OCI-LY3 (cell line): ENCODE data around the gene ACOXL.

ENCODE experiments used
- H2AFZ ChIP-seq: fragments of 200-600, 300-600 bp; shearing (Covaris generic); 2 replicates; pipeline ENCODE4 v1.6.0; 2014; ENCODE audit warnings: antibody characterized with exemption, low read depth, low read length
- H3K27ac ChIP-seq: fragments of 200-600, 300-600 bp; sonication (generic); 2 replicates; pipeline ENCODE4 v1.5.1; 2014; ENCODE audit warnings: mild to moderate bottlenecking, low read length, moderate library complexity, mixed read lengths
- H3K27me3 ChIP-seq: fragments of 200-600, 300-600 bp; sonication (generic); 2 replicates; pipeline ENCODE4 v1.6.1; 2014; ENCODE audit warnings: low read depth, low read length, mixed read lengths
- H3K36me3 ChIP-seq: fragments of 200-600, 300-600 bp; sonication (generic); replicated peaks from 2 replicates; pipeline ENCODE3; 2014; ENCODE audit warnings: low read depth, low read length, mixed read lengths
- H3K4me1 ChIP-seq: fragments of 300-600, 200-600 bp; sonication (generic); 2 replicates; pipeline ENCODE4 v1.6.1; 2014; ENCODE audit warnings: low read length, mixed read lengths
- H3K4me2 ChIP-seq: fragments of 200-600, 300-600 bp; sonication (generic); 2 replicates; pipeline ENCODE4 v1.6.1; 2014; ENCODE audit warnings: low read length, mixed read lengths
- H3K4me3 ChIP-seq: fragments of 300-600, 200-600 bp; sonication (generic); 2 replicates; pipeline ENCODE4 v1.5.1; 2014; ENCODE audit warnings: antibody characterized with exemption, mild to moderate bottlenecking, low read length, moderate library complexity
- H3K79me2 ChIP-seq: fragments of 300-600, 200-600 bp; shearing (Covaris generic); 2 replicates; pipeline ENCODE4 v1.6.1; 2014; ENCODE audit warnings: mild to moderate bottlenecking, low read length, mixed read lengths
- H3K9ac ChIP-seq: fragments of 300-600, 200-600 bp; shearing (Covaris generic); 2 replicates; pipeline ENCODE4 v1.6.0; 2014; ENCODE audit warnings: mild to moderate bottlenecking, low read length, moderate library complexity
- H3K9me3 ChIP-seq: fragments of 200-600, 300-600 bp; shearing (Covaris generic); 2 replicates; pipeline ENCODE4 v1.6.1; 2014; ENCODE audit warnings: low read length, mixed read lengths; ENCODE audit not compliant: insufficient read depth
- H4K20me1 ChIP-seq: fragments of 200-600, 300-600 bp; sonication (generic); 2 replicates; pipeline ENCODE4 v1.6.1; 2016; ENCODE audit warnings: low read length, mixed read lengths; ENCODE audit not compliant: insufficient read depth
- CTCF ChIP-seq: fragments of 200-600, 300-600 bp; sonication (generic); IDR thresholded peaks from 2 replicates; pipeline ENCODE4 v1.5.1; 2014; ENCODE audit warnings: antibody characterized with exemption, low read length, low read depth
- EZH2phosphoT487 ChIP-seq: fragments of 200-600 bp; shearing (Covaris generic); IDR thresholded peaks from 2 replicates; pipeline ENCODE4 v1.6.1; 2018; ENCODE audit warnings: antibody characterized with exemption, mixed run types, low read depth

The ACOXL gene

DNA sequence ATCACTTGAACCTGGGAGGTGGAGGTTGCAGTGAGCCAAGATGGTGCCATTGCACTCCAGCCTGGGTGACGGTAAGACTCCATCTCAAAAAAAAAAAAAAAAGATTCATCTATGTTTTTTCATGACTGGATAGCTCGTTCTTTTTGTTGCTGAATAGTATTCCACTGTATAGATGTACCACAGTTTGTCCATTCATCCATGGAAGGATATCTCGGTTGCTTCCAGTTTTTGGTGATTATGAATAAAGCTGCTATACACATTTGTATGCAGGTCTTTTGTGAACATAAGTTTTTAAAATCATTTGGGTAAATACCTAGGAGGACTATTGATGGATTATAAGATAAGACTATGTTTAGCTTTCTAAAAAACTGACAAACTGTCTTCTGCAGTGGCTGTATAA, 90.8 kb downstream of the ACOXL start:
- Histone ChIP-seq H3K9ac (no peak overlapping the region), H3K79me2 (no peaks in the 10 kb centered on the region), H3K27me3 (peaks cover 66% of the 10 kb centered on the region), H3K36me3 (no peaks in the 10 kb centered on the region), H4K20me1 (peaks cover 11% of the 10 kb centered on the region; the same call in 1 of the 2 replicates), H3K4me3 (no peak overlapping the region), H3K27ac (no peak overlapping the region), H3K9me3 (no peaks in the 10 kb centered on the region), H3K4me2 (no peak overlapping the region), H3K4me1 (peaks cover 10% of the 10 kb centered on the region), H2AFZ (no peak overlapping the region)
- TF ChIP-seq EZH2phosphoT487 (no peak), CTCF (no peak)

GRCh38 chr2:110827511-110827910, 95.1 kb downstream of the ACOXL start:
- Histone ChIP-seq H3K36me3 (no peaks in the 10 kb centered on the region), H2AFZ (no peak overlapping the region), H3K27me3 (peaks cover 57% of the 10 kb centered on the region), H3K9me3 (no peaks in the 10 kb centered on the region), H3K27ac (no peak overlapping the region), H3K79me2 (no peaks in the 10 kb centered on the region), H4K20me1 (no peaks in the 10 kb centered on the region), H3K4me3 (no peak overlapping the region), H3K9ac (no peak overlapping the region), H3K4me2 (no peak overlapping the region), H3K4me1 (no peaks in the 10 kb centered on the region)
- TF ChIP-seq EZH2phosphoT487 (no peak), CTCF (no peak)

GRCh38 chr2:110828330-110828729, 96.0 kb downstream of the ACOXL start:
- H3K79me2 ChIP-seq, result no peaks in the 10 kb centered on the region
- H3K4me1 ChIP-seq, result no peaks in the 10 kb centered on the region
- H3K36me3 ChIP-seq, result no peaks in the 10 kb centered on the region
- H3K27me3 ChIP-seq, result peaks cover 57% of the 10 kb centered on the region
- no peak overlapping the region for H3K4me3 ChIP-seq
- H3K4me2 ChIP-seq, result no peak overlapping the region
- H4K20me1 ChIP-seq, result no peaks in the 10 kb centered on the region
- no peak overlapping the region for H3K9ac ChIP-seq
- no peak overlapping the region for H3K27ac ChIP-seq
- TF ChIP-seq CTCF, result no peak
- no peak for TF ChIP-seq EZH2phosphoT487
- no peak overlapping the region for H2AFZ ChIP-seq
- no peaks in the 10 kb centered on the region for H3K9me3 ChIP-seq

DNA sequence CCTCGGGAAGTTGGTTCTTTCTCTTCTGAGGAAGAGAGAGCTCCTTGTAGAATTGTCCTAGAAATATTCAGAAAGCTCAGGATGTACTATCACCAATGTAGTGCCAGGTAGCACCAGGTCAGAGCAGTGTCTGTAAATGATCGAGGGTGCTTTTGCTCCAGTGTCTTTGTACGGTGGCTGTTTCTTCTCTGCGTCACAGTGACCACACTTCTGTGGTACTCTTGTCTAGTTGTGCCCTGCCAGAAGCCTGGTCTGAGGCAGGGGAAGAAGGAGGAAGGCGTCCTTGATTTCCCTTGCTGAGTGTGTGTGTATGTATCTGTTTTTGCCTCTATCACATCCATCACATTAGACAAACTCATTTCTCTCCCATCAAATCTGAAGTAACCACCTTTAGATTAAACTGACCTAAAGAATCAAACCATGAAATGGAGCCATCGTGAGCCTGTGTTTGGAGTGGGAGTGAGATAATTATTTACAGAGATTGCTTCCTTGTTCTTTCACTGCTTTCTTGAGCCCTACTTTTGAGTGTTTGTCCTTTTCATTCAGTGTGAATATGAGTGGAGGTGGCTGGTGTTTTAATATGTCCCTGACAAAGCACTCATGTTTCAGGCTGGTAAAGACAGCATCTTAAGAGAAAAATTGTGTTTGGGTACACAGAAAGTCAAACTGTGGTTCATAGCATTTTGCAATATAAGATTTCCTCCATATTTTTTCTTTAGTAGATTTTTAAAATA, 97.2 kb downstream of the ACOXL start:
- Histone ChIP-seq H3K9me3 (no peaks in the 10 kb centered on the region), H3K4me1 (no peaks in the 10 kb centered on the region), H3K4me2 (no peak overlapping the region), H3K36me3 (no peaks in the 10 kb centered on the region), H3K27me3 (peaks cover 58% of the 10 kb centered on the region), H3K27ac (no peak overlapping the region), H2AFZ (no peak overlapping the region), H3K79me2 (no peaks in the 10 kb centered on the region), H4K20me1 (no peaks in the 10 kb centered on the region), H3K9ac (no peak overlapping the region), H3K4me3 (no peak overlapping the region)
- no peak for TF ChIP-seq EZH2phosphoT487
- no peak for TF ChIP-seq CTCF
